Measurements from ENCODE around the gene GHRHR.

DNA sequence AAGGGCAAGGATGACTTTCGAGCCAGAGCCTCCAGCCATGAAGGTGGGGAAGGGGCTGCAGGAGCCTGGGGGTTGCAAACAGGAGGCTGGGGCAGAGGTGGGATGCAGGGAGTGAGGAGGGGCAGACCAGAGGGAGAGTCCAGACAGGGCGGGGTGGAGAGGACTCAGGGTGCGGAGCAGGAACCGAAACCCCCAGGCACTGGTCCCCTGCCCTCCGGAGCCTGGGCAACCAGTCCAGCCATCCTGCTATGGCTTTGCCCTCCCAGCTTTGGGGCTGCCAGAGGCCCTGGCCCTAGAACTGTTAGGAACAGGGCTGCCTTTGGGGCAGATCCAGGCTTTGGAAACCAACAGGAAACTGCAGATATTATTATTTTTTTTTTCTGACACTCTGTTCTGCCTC is 24.2 kb downstream of the GHRHR start:
- TF ChIP-seq EZH2 (IDR thresholded peaks at IDR 0.05) (no peak), POLR2AphosphoS5 (IDR thresholded peaks at IDR 0.05; ENCODE audit: borderline replicate concordance, low read depth, low read length) (no peak), FOXP2 (optimal IDR thresholded peaks at IDR 0.05; ENCODE audit: control extremely low read depth, extremely low read length, insufficient read depth) (no peak)
